HG02840 (cell line): ENCODE measurements around the gene DNAJC1.
"Not testable (repeated sequence)": the region's sequence is repeated elsewhere in the genome, so short reads cannot be mapped to it uniquely, and the experiment has no call there.

ENCODE experiments used
- ATAC-seq: cut with Tn5 transposase; IDR thresholded peaks from one replicate; pipeline ENCODE4 v1.9.1; 2021; ENCODE audit warnings: mild to moderate bottlenecking, moderate library complexity, moderate number of reproducible peaks; ENCODE audit not compliant: unreplicated experiment, low FRiP score

Gene DNAJC1

DNA sequence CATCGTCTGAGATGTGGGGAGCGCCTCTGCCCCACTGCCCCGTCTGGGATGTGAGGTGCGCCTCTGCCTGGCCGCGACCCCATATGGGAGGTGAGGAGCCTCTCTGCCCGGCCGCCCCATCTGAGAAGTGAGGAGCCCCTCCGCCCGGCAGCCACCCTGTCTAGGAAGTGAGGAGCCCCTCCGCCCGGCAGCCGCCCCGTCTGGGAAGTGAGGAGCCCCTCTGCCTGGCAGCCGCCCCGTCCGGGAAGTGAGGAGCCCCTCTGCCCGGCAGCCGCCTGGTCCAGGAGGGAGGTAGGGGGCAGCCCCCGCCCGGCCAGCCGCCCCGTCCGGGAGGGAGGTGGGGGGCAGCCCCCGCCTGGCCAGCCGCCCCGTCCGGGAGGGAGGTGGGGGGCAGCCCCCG lies 166.0 kb downstream of the DNAJC1 start:
- ATAC-seq, result not testable (repeated sequence)

DNA sequence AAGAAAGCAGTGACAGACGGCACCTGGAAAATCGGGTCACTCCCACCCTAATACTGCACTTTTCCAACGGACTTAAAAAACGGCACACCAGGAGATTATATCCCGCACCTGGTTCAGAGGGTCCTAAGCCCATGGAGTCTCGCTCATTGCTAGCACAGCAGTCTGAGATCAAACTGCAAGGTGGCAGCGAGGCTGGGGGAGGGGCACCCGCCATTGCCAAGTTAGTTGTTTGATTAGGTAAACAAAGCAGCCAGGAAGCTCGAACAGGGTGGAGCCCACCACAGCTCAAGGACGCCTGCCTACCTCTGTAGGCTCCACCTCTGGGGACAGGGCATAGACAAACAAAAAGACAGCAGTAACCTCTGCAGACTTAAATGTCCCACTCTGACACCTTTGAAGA lies 169.0 kb downstream of the DNAJC1 start:
- not testable (repeated sequence) for ATAC-seq

DNA sequence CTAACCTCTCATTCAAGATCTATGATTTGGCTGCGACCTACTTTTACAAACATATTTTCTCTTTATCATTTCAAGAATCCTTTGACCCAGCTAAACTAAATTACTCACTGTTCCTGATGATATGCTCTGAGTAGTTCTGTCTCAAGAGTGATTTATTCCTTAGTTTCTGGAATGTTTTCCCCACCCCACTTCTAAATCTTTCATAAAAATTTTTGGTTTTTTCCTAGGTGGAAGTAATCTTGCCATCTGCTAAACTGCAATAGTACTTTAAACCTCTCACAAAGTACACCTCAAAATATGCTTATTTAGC lies 170.8 kb downstream of the DNAJC1 start:
- ATAC-seq, result no peak

DNA sequence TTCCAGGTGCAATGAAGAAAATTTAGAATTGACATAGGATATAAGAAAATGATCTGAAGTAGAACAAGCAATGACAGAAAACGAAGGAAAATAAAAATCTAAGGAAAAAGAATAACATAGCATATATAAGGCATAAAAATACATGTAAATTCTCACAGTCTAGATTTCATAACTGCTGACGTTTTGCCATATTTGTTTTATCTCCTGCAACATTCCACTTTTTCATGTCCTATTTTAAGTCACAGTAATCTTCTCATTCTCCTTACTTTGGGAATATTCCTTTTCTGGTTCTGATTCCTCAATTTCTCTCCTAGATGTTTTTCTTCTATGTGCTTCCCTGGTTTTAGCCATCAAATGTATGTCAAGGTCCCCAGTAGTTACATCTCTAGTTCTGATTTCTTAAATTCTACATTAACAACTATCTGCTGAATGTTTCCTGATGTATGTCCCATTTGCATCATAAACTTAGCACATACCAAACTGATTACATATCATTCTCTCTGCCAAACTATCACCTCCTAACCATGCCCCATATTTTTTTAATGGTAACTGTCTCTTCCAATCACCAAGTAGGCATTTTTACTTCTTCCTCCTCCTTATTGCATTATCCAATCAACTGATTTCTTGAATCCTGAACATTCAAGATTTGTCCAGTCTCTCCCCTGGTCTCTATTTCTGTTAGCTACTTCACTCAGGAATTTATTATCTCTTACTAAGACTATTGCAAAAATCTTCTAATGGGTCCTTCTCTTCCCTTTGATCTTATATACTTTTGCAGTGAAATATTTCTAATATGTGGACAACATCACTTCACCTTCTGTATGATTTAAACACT lies 171.3 kb downstream of the DNAJC1 start:
- ATAC-seq, result no peak

DNA sequence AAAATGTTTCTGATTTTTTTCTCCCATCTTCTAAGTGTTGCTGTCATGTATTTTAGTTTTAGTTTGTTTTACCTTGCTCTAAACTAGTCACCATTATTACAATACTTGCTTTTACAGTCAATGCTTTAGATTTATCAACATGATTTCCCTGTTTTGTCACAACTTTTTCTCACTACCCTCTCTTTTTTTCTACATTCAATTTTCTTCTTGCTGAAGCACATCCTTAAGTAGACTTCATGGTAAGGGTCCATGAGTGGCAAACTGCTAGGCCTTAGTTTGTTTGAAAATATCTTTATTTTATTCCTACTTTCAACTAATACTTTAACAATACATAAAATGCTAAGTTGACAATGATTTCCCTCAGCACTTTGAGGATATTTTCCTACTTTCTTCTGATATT lies 173.5 kb downstream of the DNAJC1 start:
- ATAC-seq, result no peak

DNA sequence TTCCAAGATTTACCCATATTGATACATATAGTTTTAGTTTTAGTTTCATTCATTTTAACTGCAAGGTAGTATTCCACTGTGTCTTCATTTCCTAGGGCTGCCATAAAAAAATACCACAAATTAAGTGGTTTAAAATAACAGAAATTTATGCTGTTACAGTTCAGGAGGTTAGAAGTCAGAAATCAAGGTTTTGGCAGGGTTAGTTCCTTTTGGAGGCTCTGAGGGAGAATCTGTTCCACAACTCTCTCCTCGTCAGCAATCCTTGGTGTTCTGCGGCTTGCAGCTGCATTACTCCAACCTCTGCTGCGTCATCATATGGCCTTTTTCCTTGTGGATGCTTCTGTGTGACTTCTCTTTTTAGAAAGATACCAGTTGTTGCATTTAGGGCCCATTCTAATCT lies 176.2 kb downstream of the DNAJC1 start:
- ATAC-seq, result no peak

DNA sequence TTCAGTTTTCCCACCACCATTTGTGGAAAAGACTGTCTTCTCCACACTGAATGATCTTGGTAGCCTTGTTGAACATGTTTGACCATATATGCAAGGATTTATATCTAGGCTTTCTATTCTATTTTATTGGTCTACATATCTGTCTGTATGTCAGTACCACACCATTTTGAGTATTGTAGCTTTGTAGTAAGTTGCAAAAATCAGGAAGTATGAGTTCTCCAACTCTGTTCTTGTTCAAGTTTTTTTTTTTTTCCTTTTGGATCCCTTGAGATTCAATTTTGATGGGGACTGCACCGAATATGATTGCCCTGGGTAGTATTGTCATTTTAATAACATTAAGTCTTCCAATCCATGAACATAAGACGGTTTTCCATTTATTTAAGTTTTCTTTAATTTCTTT lies 176.8 kb downstream of the DNAJC1 start:
- ATAC-seq, result no peak

DNA sequence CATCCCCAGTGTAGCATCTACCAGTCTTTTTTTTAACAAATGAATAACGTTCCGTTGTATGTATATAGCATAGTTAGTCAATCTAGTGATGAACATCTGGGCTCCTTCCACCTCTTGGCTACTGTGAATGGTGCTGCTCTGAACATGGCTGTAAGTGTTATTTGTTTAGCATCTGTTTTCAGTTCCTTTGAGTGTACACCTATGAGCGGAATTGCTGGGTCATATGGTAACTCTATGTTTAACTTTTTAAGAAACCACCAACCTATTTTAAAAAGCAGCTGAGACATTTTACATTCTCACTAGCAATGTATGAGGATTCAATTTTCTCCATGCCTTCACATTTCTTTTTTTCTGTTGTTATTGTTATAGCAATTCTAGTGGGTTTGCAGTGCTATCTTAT lies 178.2 kb downstream of the DNAJC1 start:
- ATAC-seq, result no peak

DNA sequence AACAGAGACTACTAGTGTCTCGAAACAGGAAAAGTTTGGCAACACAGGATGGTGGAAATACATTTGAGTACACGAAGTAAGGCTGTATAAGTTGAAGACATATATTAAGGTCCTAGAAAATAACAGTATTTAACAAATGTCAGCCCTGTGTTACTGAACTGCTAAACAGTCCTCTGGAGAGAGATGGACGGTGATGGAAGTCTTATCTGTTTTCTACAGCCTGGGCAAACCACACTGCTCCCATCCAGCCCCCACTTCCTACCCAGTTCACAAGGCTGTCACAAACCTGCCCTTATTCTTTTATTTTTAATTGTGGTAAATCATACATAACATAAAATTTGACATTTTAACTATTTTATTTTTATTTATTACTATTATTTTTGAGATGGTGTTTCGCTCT lies 179.1 kb downstream of the DNAJC1 start:
- no peak for ATAC-seq

DNA sequence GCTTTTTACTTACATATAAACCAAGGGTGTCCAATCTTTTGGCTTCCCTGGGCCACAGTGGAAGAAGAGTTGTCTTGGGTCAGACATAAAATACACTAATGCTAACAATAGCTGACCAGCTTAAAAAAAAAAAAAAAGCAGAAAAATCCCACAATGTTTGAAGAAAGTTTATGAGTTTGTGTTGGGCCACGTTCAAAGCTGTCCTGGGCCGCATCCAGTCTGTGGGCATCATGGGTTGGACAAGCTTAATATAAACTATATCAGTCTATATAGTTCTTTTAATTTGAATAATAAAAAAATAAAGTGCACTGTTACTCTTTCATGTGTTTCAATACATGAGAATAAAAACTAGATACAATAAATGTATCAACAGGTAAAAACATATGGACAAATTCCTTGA lies 179.9 kb downstream of the DNAJC1 start:
- no peak for ATAC-seq

DNA sequence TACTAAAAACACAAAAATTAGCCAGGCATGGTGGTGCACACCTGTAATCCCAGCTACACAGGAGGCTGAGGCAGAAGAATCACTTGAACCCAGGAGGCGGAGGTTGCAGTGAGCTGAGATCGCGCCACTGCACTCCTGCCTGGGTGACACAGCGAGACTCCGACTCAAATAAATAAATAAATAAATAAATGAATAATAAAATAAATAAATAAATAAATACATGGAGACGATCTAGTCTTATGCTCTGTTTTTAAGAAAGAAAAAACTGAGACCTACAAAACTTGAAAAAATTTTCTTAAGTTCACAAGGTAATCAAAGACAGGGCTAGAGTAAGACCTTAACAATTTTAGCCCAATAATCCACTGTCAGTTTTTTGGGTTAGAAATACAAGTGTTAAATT lies 181.3 kb downstream of the DNAJC1 start:
- ATAC-seq, result not testable (repeated sequence)

DNA sequence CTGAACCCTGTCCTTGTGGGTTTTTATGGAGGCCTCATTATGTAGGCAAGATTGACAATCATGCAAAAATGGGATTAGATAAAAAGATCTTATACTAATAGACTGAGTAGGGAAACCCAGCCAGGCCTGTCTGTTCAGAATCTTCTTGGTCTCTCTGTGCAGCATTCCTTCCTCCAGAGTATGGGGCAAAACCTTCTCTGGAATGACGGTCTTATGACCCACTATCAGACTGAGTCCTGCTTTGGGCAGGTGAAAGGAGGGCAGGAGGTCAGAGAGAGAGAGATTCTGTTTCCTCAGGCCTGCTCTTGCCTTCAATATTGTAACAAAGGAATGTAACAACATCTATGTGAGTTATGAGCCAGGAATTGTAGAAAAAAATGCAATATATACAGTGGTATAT lies 182.6 kb downstream of the DNAJC1 start:
- ATAC-seq, result no peak

DNA sequence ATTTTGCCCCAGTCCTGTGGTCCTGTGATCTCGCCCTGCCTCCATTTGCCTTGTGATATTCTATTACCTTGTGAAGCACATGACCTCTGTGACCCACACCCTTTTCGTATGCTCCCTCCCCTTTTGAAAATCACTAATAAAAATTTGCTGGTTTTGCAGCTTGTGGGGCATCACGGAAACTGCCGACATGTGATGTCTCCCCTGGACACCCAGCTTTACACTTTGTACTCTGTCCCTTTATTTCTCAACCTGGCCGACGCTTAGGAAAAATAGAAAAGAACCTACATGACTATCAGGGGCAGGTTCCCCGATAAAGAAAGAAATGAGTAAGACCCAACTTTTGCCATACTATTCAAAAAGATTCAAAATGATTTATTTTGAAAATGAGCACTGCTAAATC lies 185.1 kb downstream of the DNAJC1 start:
- ATAC-seq, result not testable (repeated sequence)

DNA sequence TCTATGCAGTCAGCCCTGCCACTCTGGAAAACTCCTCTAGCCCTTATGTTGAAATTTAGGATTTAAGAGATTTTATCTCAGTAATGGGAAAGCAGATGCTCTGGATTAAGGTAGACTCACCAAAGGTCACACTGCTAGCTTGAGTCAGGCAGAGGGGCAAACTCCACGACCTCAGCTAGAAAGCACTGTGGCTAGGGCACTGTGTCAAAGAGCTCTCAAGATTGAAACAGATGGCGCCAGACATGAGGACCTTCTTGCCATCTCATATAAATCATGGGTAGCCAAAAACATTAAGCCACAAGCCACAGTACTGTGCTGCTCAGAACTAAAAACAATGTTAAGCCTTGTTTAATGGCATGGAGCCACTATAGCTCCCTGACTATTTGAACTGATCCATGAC lies 188.7 kb downstream of the DNAJC1 start:
- ATAC-seq, result no peak

DNA sequence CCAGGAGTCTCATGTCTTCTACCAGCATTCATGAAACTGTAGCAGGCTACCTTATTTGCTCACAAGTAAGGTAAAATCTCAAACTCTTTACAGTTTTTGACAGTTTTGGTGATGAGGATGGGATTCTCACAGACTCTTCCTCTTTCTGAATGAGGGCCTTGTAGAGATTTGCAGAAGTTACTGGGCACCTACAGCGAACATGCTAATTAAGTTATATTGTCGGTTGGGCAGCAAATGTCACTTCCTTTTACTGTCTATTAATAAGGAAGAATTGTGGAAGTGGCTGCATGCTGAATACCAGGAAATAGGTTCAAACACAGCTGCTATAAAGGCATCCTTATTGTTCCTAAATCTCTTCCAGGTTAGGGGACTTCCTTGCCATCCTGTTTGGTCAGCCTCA lies 189.6 kb downstream of the DNAJC1 start:
- no peak for ATAC-seq

DNA sequence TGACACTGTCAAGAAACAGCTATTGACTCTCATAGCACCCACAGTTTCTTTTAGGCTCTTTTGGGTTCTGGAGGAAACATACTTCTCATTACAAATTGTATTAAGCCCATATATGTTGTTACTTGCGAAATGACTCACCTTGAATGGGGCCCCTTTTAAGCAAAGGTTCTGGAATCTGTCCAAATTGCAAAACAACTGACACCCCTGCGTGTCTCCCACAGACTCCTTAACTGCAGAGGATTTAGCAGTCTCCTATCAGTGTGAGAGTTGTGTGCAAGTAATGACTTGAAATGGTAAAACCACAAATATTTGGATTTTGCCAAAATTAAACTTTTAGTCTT lies 192.3 kb downstream of the DNAJC1 start:
- no peak for ATAC-seq

DNA sequence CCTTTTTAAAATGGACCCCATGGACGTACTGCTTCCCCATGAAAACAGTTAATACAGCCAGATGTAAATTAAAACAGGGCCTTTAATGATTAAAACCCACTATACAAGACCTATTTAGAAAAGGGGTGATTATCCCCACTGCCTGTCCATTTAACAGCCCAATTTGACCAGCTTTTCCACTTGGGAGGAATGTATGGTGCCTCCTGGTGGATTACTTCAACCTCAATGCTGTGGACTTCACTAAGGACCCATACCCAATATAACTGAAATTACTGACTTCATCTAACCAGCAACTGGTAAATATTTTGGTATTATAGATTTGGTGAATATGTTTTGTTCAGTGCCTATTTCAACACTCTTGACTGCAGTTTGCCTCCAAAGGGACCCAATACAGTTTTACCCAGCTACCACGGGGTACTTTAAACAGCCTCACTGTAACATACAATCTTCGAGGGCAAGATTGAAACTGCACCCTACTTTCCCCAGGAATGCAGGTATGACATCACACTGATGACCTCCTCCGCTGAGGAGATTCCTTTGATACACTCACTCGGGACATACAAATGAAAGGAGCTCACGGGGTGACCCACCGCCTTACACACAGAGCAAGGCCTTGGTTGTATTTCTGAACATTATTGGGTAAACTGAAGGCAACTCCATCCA lies 192.8 kb downstream of the DNAJC1 start:
- ATAC-seq, result no peak

DNA sequence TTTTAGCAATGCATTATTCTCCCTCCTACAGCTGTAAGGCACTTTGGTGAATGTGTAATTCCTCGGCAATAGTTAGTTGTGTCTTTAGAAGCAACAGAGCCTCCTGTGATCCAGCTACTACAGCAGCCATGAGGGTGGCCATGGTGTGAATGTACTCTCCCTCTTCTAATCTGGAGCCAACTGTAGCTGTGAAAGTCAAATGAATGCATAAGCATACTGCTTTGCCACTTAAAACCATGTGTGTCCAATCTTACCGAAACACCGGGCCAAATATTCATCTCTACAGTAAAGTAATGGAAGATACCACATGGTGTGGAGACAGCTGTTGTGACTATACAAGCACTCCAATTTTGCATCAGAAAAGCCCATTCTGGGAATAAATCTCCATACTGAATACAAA lies 195.0 kb downstream of the DNAJC1 start:
- ATAC-seq, result no peak

DNA sequence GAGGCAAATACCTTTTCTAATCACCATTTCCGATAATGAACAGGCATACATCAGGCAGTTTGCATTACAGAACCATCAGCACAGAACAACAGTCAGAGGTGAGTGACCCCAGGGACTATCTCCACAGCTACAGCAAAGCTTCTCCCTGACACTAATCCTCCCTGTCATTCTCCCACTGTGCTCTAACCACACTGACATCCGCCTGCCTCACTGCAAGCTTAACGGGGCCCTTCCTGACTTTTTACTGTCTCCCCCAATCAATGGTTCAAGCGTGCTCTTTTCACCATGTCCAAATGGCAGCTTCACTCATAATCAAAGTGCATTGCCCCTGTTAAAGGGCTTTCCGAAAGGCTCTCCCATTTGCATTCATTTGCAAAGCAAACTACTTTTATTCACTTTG lies 196.3 kb downstream of the DNAJC1 start:
- no peak for ATAC-seq

DNA sequence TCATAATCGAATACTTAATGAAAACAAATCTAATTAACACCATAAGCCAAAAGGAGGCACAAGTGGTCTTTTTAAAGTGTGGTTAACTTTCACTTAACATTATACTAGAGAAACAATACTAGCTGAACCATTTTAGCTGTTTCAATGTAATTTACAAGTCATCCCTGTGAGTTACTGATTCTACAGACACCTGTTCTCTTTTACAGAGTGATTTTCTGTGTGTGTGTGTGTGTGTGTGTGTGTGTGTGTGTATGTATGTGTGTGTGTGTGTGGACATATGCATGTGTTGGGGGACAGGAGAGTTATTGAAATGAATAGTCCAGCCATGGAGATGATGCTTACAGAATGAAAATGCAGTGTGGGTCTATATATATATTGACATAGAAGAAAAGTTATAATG lies 200.2 kb downstream of the DNAJC1 start:
- no peak for ATAC-seq

DNA sequence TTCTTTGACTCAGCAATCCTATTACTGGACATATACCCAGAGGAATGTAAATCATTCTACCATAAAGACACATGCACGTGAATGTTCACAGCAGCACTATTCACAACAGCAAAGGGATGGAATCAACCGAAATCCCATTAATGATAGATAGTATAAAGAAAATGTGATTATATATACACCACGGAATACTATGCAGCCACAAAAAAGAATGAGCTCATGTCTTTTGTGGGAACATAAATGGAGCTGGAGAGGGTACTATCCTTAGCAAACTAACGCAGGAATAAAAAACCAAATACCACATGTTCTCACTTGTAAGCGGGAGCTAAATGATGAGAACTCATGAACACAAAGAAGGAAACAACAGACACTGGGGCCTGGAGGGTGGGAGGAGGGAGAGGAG lies 201.9 kb downstream of the DNAJC1 start:
- ATAC-seq, result no peak

DNA sequence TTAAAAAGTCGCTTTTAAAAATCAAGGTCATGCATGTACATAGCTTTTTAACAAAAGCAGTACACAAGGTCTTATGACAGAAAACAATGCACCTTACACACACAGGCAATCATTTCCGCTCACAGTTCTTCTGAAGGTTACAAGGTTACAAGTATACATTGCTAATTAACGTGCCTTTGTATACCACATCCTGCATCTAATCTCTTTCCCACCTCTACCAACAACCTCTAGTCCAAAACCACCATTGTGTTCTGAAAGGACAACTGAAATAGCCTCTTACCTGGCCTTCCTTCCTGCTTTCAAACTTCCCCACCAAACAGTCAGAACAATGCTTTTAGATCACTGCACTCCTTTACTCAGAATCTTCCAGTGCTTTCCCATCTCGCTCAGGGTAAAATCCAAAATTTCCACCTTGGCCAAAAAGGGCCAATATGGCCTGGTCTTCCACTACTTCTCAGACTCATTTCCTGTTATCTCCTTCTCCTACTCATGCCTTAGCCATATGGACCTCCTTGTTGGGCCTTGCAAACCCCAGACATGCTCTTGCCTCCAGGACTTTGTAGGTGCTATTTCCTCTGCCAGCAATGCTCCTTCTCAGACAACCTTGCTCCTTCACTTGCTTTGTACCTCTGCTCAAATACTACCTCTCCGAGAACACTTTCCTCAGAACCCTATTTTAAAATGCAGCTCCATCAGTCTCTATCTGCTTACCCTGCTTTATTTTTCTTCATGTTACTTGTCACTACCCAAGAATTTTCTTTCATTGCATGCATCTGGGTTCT lies 205.4 kb downstream of the DNAJC1 start:
- no peak for ATAC-seq
